ENCODE measurements around the gene DMXL1. TPM values are rescaled to one million over a fixed set of nuclear protein-coding genes. Genes with fewer than 3 reads are reported as not detected.

The DMXL1 gene
- total RNA-seq, 4 donors from 2014 or later: 25.9 to 50.9 (median 30.9) TPM

DNA sequence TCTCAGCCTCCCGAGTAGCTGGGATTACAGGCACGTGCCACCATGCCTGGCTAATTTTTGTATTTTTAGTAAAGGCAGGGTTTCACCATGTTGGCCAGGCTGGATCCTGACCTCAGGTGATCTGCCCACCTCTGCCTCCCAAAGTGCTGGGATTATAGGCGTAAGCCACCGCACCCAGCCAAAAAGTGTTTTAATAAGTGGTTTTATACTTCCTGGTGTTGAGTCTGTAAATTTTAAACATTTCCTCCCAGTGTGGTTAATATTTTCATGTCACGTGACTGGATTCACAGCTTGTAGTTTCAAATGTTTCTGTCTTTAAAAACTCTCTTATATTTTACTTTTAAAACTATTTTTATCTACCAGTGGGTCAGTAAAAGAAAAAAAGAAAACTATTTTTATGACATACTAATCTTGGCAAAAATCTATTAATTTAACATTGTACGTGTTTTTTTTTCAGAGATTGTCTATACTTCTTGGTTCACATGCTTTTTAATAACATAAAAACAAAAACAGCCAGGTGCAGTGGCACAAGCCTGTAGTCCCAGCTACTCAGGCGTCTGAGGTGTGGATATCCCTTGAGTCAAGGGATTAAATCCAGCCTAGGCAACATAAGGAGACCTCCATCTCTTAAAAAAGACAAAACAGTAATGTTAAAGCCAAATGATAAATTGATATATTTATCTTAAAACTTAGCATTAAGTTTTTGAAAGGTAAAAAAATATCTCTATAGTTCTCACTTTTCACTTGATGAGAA, 117.1 kb downstream of the DMXL1 start:
- H3K27ac ChIP-seq: no peak overlapping the region
- peaks cover 0 to 53% (median 0%) of the 10 kb centered on the region in 3 donors for H3K36me3 ChIP-seq
- no peaks in the 10 kb centered on the region for H3K4me1 ChIP-seq
- no peaks in the 10 kb centered on the region for H3K9me3 ChIP-seq
- 82 to 83% methylated on average over 5 to 7 of the region's 7 CpGs for WGBS, 2 donors
- TF ChIP-seq POLR2A (IDR thresholded peaks at IDR 0.05): no peak
- no peak for TF ChIP-seq CTCF (IDR thresholded peaks at IDR 0.05)
- no peak overlapping the region for H3K4me3 ChIP-seq
- no peak for DNase-seq
- intact Hi-C loops (cut with DNase I): no loop called here
- no peaks in the 10 kb centered on the region for H3K27me3 ChIP-seq

DNA sequence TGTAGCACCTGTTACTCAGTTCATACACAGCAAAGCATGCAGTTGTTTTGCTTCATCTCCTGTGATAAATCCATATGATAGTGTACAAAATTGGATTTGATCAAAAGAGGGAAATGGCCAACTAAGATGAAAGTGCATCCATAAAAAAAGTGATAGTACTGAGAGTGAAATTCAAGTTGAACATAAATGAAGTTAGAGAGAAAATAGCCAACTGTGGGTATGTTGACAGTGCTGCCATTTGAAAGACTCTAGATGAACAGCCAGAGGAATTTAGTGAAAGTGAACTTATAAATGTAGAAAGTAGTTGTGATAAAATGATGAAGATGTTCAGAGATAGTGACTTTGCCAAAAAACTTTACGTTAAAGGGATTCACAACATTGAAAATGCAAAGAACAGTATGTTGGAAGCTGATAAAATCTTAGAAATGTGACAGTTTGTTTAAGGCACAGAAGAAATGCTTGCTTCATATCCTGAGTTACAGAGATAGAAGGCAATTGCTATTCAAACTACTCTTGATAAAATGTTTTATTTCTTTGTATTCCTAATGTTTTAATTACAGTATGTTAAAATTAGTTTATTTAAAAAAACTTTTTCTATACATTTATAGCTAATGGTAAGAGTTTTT, 119.7 kb downstream of the DMXL1 start:
- Histone ChIP-seq H3K27ac (no peak overlapping the region), H3K4me3 (no peak overlapping the region), H3K36me3 (peaks cover 0 to 52% (median 0%) of the 10 kb centered on the region in 3 donors), H3K9me3 (no peaks in the 10 kb centered on the region), H3K4me1 (no peaks in the 10 kb centered on the region), H3K27me3 (no peaks in the 10 kb centered on the region)
- 92 to 95% methylated on average over 1 of the region's 1 CpG for WGBS, 2 donors
- TF ChIP-seq CTCF (IDR thresholded peaks at IDR 0.05) (no peak), POLR2A (IDR thresholded peaks at IDR 0.05) (no peak)
- DNase-seq: no peak
- intact Hi-C loops (cut with DNase I): no loop called here

GRCh38 chr5:119191944-119192343, 121.1 kb downstream of the DMXL1 start:
- H3K36me3 ChIP-seq: peaks cover 0 to 64% (median 0%) of the 10 kb centered on the region in 3 donors
- TF ChIP-seq CTCF (IDR thresholded peaks at IDR 0.05) (no peak), POLR2A (IDR thresholded peaks at IDR 0.05) (no peak)
- H3K9me3 ChIP-seq: no peaks in the 10 kb centered on the region
- H3K4me1 ChIP-seq: no peaks in the 10 kb centered on the region
- H3K27ac ChIP-seq: no peak overlapping the region
- 89 to 90% methylated on average over 1 of the region's 1 CpG for WGBS, 2 donors
- no peaks in the 10 kb centered on the region for H3K27me3 ChIP-seq
- DNase-seq: no peak
- no peak overlapping the region for H3K4me3 ChIP-seq
- intact Hi-C loops (cut with DNase I): no loop called here

DNA sequence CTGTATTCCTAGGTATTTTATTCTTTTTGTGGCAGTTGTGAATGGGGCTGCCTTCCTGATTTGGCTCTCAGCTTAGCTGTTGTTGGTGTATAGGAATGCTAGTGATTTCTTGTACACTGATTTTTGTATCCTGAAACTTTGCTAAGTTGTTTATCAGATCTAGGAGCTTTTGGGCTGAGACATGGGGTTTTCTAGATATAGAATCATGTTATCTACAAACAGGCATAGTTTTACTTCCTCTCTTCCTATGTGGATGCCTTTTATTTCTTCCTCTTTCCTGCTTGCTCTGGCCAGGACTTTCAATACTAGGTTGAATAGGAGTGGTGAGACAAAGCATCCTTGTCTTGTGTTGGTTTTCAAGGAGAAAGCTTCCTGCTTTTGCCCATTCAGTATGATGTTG, 129.9 kb downstream of the DMXL1 start:
- no peak for DNase-seq
- no peak overlapping the region for H3K4me3 ChIP-seq
- H3K9me3 ChIP-seq: no peaks in the 10 kb centered on the region
- no peaks in the 10 kb centered on the region for H3K27me3 ChIP-seq
- H3K4me1 ChIP-seq: no peaks in the 10 kb centered on the region
- intact Hi-C loops (cut with DNase I): no loop called here
- no peak for TF ChIP-seq POLR2A (IDR thresholded peaks at IDR 0.05)
- no peak for TF ChIP-seq CTCF (IDR thresholded peaks at IDR 0.05)
- H3K36me3 ChIP-seq: peaks cover 6 to 86% (median 9%) of the 10 kb centered on the region in 3 donors
- no peak overlapping the region for H3K27ac ChIP-seq

DNA sequence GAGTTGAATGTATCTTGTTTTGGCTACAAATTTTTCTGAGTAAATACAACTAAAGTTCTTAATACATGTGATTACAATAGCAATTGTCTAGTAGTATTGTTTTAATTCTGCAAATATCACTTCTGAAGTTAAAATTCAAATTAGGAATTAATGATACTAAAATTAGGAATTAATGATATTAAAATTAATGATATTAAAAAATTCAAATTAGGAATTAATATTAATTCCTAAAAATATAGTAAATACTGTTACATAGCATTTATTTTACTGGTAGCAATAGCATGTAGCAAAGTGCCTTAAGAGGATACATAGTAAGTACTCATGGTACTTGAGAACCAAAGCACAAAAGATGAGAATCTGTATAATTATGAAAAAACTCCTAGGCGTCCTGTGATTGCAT, 136.2 kb downstream of the DMXL1 start:
- no peaks in the 10 kb centered on the region for H3K27me3 ChIP-seq
- H3K4me3 ChIP-seq: no peak overlapping the region
- H3K36me3 ChIP-seq: peaks cover 0 to 46% (median 6%) of the 10 kb centered on the region in 3 donors
- H3K4me1 ChIP-seq: no peaks in the 10 kb centered on the region
- no peak for DNase-seq
- H3K27ac ChIP-seq: no peak overlapping the region
- no peaks in the 10 kb centered on the region for H3K9me3 ChIP-seq
- intact Hi-C loops (cut with DNase I): no loop called here
- TF ChIP-seq CTCF (IDR thresholded peaks at IDR 0.05) (no peak), POLR2A (IDR thresholded peaks at IDR 0.05) (no peak)
- WGBS, 2 donors: 93 to 96% methylated on average over 1 of the region's 1 CpG

Data from esophagus squamous epithelium (tissue), 5 donors.